H9 (cell line): ENCODE measurements around the gene CASQ2. TPM values are rescaled to one million over a fixed set of nuclear protein-coding genes. Genes with fewer than 3 reads are reported as not detected.

Experiments used
- DNase-seq: peaks from one replicate; pipeline ENCODE4 v3.0.0-alpha.2; 2017
- H2AFZ ChIP-seq: one replicate; pipeline ENCODE4 v1.6.1; 2013; ENCODE audit warnings: mild to moderate bottlenecking, low read length, control low read depth, moderate library complexity
- H2AK5ac ChIP-seq: 2 replicates; pipeline ENCODE4 v1.6.1; 2013; ENCODE audit warnings: low read length, control low read depth, mixed read lengths; ENCODE audit not compliant: insufficient read length
- H2BK120ac ChIP-seq: one replicate; pipeline ENCODE4 v1.6.1; 2013; ENCODE audit warnings: low read depth, mild to moderate bottlenecking, low read length, control low read depth, inconsistent platforms; ENCODE audit not compliant: poor library complexity, severe bottlenecking
- H2BK12ac ChIP-seq: 2 replicates; pipeline ENCODE4 v1.6.1; 2013; ENCODE audit warnings: low read length, control low read depth, mixed read lengths, low read depth; ENCODE audit not compliant: insufficient read length
- H2BK15ac ChIP-seq: 2 replicates; pipeline ENCODE4 v1.6.1; 2013; ENCODE audit warnings: low read depth, low read length, control low read depth
- H2BK20ac ChIP-seq: one replicate; pipeline ENCODE4 v1.6.1; 2013; ENCODE audit warnings: low read depth, mild to moderate bottlenecking, low read length, control low read depth, inconsistent platforms; ENCODE audit not compliant: poor library complexity, severe bottlenecking
- H2BK5ac ChIP-seq: 2 replicates; pipeline ENCODE4 v1.6.1; 2013; ENCODE audit warnings: low read length, control low read depth, mixed read lengths; ENCODE audit not compliant: insufficient read length
- H3K14ac ChIP-seq: 2 replicates; pipeline ENCODE4 v1.6.1; 2013; ENCODE audit warnings: low read length, control low read depth; ENCODE audit not compliant: insufficient read depth
- H3K18ac ChIP-seq: 2 replicates; pipeline ENCODE4 v1.6.1; 2013; ENCODE audit warnings: low read depth, mild to moderate bottlenecking, mixed read lengths, low read length, control low read depth; ENCODE audit not compliant: insufficient read length
- H3K23ac ChIP-seq: 2 replicates; pipeline ENCODE4 v1.6.1; 2013; ENCODE audit warnings: low read length, control low read depth, mixed read lengths, low read depth; ENCODE audit not compliant: insufficient read length
- H3K23me2 ChIP-seq: 2 replicates; pipeline ENCODE4 v1.6.1; 2013; ENCODE audit warnings: low read depth, mild to moderate bottlenecking, mixed read lengths, low read length, control low read depth; ENCODE audit not compliant: insufficient read length, poor library complexity, severe bottlenecking
- H3K27ac ChIP-seq: 2 replicates; pipeline ENCODE4 v1.5.1; 2013; ENCODE audit warnings: low read length, control low read depth, mixed read lengths, low read depth; ENCODE audit not compliant: insufficient read length
- H3K27me3 ChIP-seq: 2 replicates; pipeline ENCODE4 v1.6.1; 2013; ENCODE audit warnings: low read length, control low read depth, inconsistent platforms; ENCODE audit not compliant: insufficient read depth
- H3K4ac ChIP-seq: 2 replicates; pipeline ENCODE4 v1.6.1; 2013; ENCODE audit warnings: low read depth, mild to moderate bottlenecking, control low read depth, inconsistent platforms, low read length, moderate library complexity
- H3K4me1 ChIP-seq: 2 replicates; pipeline ENCODE4 v1.6.1; 2013; ENCODE audit warnings: low read length, control low read depth, inconsistent platforms; ENCODE audit not compliant: insufficient read depth
- H3K4me2 ChIP-seq: 2 replicates; pipeline ENCODE4 v1.6.1; 2013; ENCODE audit warnings: low read length, control low read depth, mixed read lengths; ENCODE audit not compliant: insufficient read length, insufficient read depth
- H3K56ac ChIP-seq: 2 replicates; pipeline ENCODE4 v1.6.1; 2013; ENCODE audit warnings: low read depth, mild to moderate bottlenecking, mixed read lengths, low read length, control low read depth; ENCODE audit not compliant: insufficient read length
- H3K79me1 ChIP-seq: 2 replicates; pipeline ENCODE4 v1.6.1; 2013; ENCODE audit warnings: low read depth, mild to moderate bottlenecking, moderate library complexity, low read length, control low read depth, inconsistent platforms; ENCODE audit not compliant: insufficient read depth, poor library complexity, severe bottlenecking
- H3K79me2 ChIP-seq: 2 replicates; pipeline ENCODE4 v1.6.1; 2013; ENCODE audit warnings: low read length, control low read depth, inconsistent platforms; ENCODE audit not compliant: insufficient read depth
- H3K9ac ChIP-seq: 2 replicates; pipeline ENCODE4 v1.6.1; 2013; ENCODE audit warnings: low read length, control low read depth, mixed read lengths; ENCODE audit not compliant: insufficient read length; ENCODE audit errors: extremely low read depth
- H3K9me3 ChIP-seq: one replicate; pipeline ENCODE4 v1.6.1; 2013; ENCODE audit warnings: low read depth, low read length, inconsistent platforms; ENCODE audit not compliant: control insufficient read depth
- H3T11ph ChIP-seq: one replicate; pipeline ENCODE4 v1.6.1; 2013; ENCODE audit warnings: mild to moderate bottlenecking, low read length, control low read depth, inconsistent platforms
- H4K20me1 ChIP-seq: one replicate; pipeline ENCODE4 v1.6.1; 2013; ENCODE audit not compliant: control insufficient read depth, insufficient read length, insufficient read depth
- H4K5ac ChIP-seq: 2 replicates; pipeline ENCODE4 v1.6.1; 2013; ENCODE audit warnings: low read depth, mild to moderate bottlenecking, mixed read lengths, low read length, control low read depth; ENCODE audit not compliant: insufficient read length
- H4K8ac ChIP-seq: replicated peaks from 2 replicates; pipeline ENCODE4 v1.6.1; 2013; ENCODE audit warnings: low read length, control low read depth, mixed read lengths, low read depth; ENCODE audit not compliant: insufficient read length
- H4K91ac ChIP-seq: 2 replicates; pipeline ENCODE4 v1.6.1; 2013; ENCODE audit warnings: low read depth, mild to moderate bottlenecking, moderate library complexity, mixed read lengths, low read length, control low read depth; ENCODE audit not compliant: insufficient read length
- H3K27ac Mint-ChIP-seq, 3 experiments: 2 replicates in 2 of 3; 3 replicates in 1 of 3; pipeline ENCODE4 v1.8.0; 2020 to 2021; ENCODE audit warnings: mixed read lengths in 3 of 3, mild to moderate bottlenecking in 1 of 3, moderate library complexity in 1 of 3
- H3K27me3 Mint-ChIP-seq: 2 replicates; pipeline ENCODE4 v1.8.0; 2021; ENCODE audit warnings: low read depth, mild to moderate bottlenecking, moderate library complexity, mixed read lengths
- H3K36me3 Mint-ChIP-seq, 3 experiments: 2 replicates in 2 of 3; 3 replicates in 1 of 3; pipeline ENCODE4 v1.8.0; 2020 to 2021; ENCODE audit warnings: low read depth in 3 of 3, mixed read lengths in 3 of 3; ENCODE audit not compliant: insufficient read depth in 1 of 3
- H3K4me1 Mint-ChIP-seq, 2 experiments: 2 replicates each; pipeline ENCODE4 v1.8.0; 2020; ENCODE audit warnings: mixed read lengths in 2 of 2
- H3K4me3 Mint-ChIP-seq, 2 experiments: 2 replicates in 1 of 2; 3 replicates in 1 of 2; pipeline ENCODE4 v1.8.0; 2020 to 2021; ENCODE audit warnings: mild to moderate bottlenecking in 2 of 2, mixed read lengths in 2 of 2, moderate library complexity in 1 of 2
- H3K9me3 Mint-ChIP-seq, 2 experiments: 2 replicates in 1 of 2; 3 replicates in 1 of 2; pipeline ENCODE4 v1.8.0; 2020; ENCODE audit warnings: mild to moderate bottlenecking in 2 of 2, mixed read lengths in 2 of 2, moderate library complexity in 1 of 2
- WGBS: extraction: QIAGEN DNeasy Blood & Tissue Kit; methylation state at CpG from one replicate; pipeline ENCODE4 v1.1.7; 2013; ENCODE audit warnings: missing lambda C conversion rate, low lambda C conversion rate, mixed read lengths; ENCODE audit not compliant: insufficient read length; ENCODE audit errors: extremely low coverage; 5-methylcytosine and 5-hydroxymethylcytosine counted together
- total RNA-seq: library from RNA; stranded (reverse); gene quantifications from 2 replicates; pipeline ENCODE4 v1.2.1, GENCODE V29; 2021
- TF ChIP-seq, protein P1 (sequence below): fragments of 200-600 bp; sonication (generic); conservative IDR thresholded peaks from 3 replicates; pipeline ENCODE4 v1.8.0; 2021; ENCODE audit warnings: antibody characterized with exemption, mild to moderate bottlenecking

The CASQ2 gene
- total RNA-seq, 1 experiment from 2014 or later, result not detected

DNA sequence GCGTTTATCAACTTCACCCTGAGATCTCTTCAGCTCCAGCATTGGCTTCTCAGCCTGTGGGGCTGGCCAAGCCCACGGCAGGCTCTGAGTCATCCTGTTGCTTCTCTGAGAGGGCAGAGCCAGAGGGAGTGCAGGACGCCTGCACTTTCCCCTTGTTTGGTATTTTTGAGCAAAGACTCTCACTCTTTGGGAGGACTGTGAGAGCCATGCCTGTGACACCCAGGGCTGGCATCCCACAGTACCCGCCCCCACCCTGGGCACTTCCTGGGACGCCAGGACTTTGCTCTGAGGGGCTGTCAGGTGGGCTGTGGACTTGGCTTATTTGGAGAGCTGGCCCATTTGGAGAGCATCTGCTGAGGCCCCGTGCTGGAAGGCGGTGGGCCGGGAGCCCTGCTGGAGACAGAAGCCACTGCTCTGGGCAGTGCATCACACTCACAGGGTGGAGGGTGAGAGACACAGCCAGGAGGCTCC lies 89.3 kb downstream of the CASQ2 start:
- H3K9ac ChIP-seq, result no peak overlapping the region
- H3K27ac Mint-ChIP-seq, result no peak overlapping the region

More for the DNA sequence above, 89.3 kb downstream of the CASQ2 start:
- Histone ChIP-seq H2AFZ (no peak overlapping the region), H3K27ac (no peak overlapping the region), H2BK20ac (no peak overlapping the region), H3T11ph (no peak overlapping the region), H4K8ac (no peak overlapping the region), H3K4me1 (no peaks in the 10 kb centered on the region), H3K4me2 (no peak overlapping the region), H2BK120ac (no peak overlapping the region), H3K23me2 (no peaks in the 10 kb centered on the region), H3K79me2 (no peaks in the 10 kb centered on the region), H3K23ac (no peak overlapping the region), H3K18ac (no peak overlapping the region), H3K79me1 (no peaks in the 10 kb centered on the region), H3K14ac (no peak overlapping the region), H3K56ac (no peak overlapping the region), H4K91ac (no peak overlapping the region), H4K5ac (no peak overlapping the region), H3K9me3 (no peaks in the 10 kb centered on the region), H3K4ac (no peak overlapping the region), H2BK5ac (no peak overlapping the region), H3K27me3 (no peaks in the 10 kb centered on the region), H2BK12ac (no peak overlapping the region), H2BK15ac (no peak overlapping the region), H4K20me1 (no peaks in the 10 kb centered on the region), H2AK5ac (no peak overlapping the region)
- no CpG with 5 or more reads among the region's 8 CpGs for WGBS
- Mint-ChIP-seq H3K36me3 (peaks cover 2 to 15% (median 12%) of the 10 kb centered on the region in 3 experiments; a peak in 6 of 7 replicates), H3K9me3 (no peaks in the 10 kb centered on the region), H3K4me3 (no peak overlapping the region), H3K27me3 (no peaks in the 10 kb centered on the region; the same call in 1 of the 2 replicates), H3K4me1 (peaks cover 4 to 12% of the 10 kb centered on the region in 2 experiments)
- no peak for DNase-seq
- TF ChIP-seq, protein P1, sequence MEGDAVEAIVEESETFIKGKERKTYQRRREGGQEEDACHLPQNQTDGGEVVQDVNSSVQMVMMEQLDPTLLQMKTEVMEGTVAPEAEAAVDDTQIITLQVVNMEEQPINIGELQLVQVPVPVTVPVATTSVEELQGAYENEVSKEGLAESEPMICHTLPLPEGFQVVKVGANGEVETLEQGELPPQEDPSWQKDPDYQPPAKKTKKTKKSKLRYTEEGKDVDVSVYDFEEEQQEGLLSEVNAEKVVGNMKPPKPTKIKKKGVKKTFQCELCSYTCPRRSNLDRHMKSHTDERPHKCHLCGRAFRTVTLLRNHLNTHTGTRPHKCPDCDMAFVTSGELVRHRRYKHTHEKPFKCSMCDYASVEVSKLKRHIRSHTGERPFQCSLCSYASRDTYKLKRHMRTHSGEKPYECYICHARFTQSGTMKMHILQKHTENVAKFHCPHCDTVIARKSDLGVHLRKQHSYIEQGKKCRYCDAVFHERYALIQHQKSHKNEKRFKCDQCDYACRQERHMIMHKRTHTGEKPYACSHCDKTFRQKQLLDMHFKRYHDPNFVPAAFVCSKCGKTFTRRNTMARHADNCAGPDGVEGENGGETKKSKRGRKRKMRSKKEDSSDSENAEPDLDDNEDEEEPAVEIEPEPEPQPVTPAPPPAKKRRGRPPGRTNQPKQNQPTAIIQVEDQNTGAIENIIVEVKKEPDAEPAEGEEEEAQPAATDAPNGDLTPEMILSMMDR, result no peak
